Measurements from ENCODE around the gene COQ10A. TPM values are rescaled to one million over a fixed set of nuclear protein-coding genes. Genes with fewer than 3 reads are reported as not detected.

Gene COQ10A
- total and polyA plus RNA-seq, 9 of the 15 experiments (the other 6 are each of a cell fraction or from before 2014, with no cell fraction given): 3.1 to 26.4 (median 12.7) TPM

DNA sequence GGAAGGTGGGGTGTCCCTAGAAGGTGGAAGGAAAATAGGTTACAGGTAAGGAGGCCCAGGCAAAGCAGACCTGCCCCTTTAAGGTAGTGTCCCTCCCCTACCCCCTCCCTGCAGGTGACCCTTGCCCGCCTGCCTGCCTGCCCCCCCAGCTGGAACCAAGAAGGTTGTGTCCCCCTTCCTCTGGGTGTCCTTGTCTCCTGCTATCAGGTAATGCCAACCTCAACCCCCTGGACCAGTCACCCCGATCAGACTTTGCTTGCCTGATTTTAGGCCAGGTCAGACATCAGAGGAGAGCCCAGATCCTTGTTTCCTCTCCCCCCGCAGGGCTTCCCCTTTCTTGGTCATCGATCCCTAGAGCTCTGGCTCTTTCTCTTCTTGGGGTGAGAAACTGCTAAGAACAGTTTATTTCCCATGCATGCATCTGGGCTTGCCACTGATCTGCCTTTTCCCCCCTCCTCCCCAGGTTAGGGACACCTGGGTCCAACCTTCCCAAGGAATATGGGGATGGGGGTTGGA lies 36.8 kb upstream of the COQ10A start, which contains the start of gene SLC39A5:
SLC39A5 (plus strand) TSS at position 136 of the 516 bp plus-strand sequence. CDS start 1,224 bp downstream, outside the sequence.
- no TSS peak for BruUV-seq (replicated peaks)
- Histone ChIP-seq H3K27me3 (ENCODE audit: control insufficient read depth in 2 of 2, insufficient read depth in 2 of 2, low read length in 2 of 2) (no peaks in the 10 kb centered on the region), H3K4me1 (replicated peaks in 1 of 2; ENCODE audit: control insufficient read depth in 2 of 2, insufficient read depth in 2 of 2, low read length in 2 of 2) (peaks cover 12 to 16% of the 10 kb centered on the region in 2 experiments; a peak in 4 of 5 replicates), H3K4me2 (ENCODE audit: insufficient read depth, low read length) (no peak within 1 kb of the TSS), H4K20me1 (replicated peaks; ENCODE audit: control insufficient read depth, insufficient read depth, low read length) (no peaks in the 10 kb centered on the region), H3K4me3 (no peak within 1 kb of the TSS), H3K79me2 (ENCODE audit: control insufficient read depth, insufficient read depth, low read length) (peaks cover 6% of the 10 kb centered on the region), H3K36me3 (ENCODE audit: control insufficient read depth, insufficient read depth, low read length) (peaks cover 9% of the 10 kb centered on the region; the same call in 2 of the 3 replicates), H3K9ac (ENCODE audit: insufficient read depth in 1 of 2, low read depth in 2 of 2, low read length in 2 of 2) (peak within 1 kb of the TSS in 1 of 2 experiments; percentile 80; a peak in 2 of 4 replicates), H2AFZ (ENCODE audit: low read depth, low read length) (no peak within 1 kb of the TSS), H3K9me1 (ENCODE audit: control insufficient read depth, insufficient read depth, low read length) (no peaks in the 10 kb centered on the region), H3K27ac (ENCODE audit: extremely low read depth, low read depth, low read length) (no peak within 1 kb of the TSS), H3K9me3 (replicated peaks; ENCODE audit: control insufficient read depth, insufficient read depth, low read depth, low read length) (no peaks in the 10 kb centered on the region)
- DNase-seq (ENCODE audit: extremely low read depth in 1 of 4, low spot score in 3 of 4) (no peak), FAIRE-seq (no peak), ATAC-seq (no peak)
- TF ChIP-seq SIN3B (IDR thresholded peaks at IDR 0.05; ENCODE audit: low read depth): no peak
- TF ChIP-seq CHD4 (IDR thresholded peaks at IDR 0.05; ENCODE audit: insufficient read depth, insufficient replicate concordance, low read depth, low read length, poor library complexity, severe bottlenecking): no peak
- no peak for TF ChIP-seq HNRNPK (IDR thresholded peaks at IDR 0.05; ENCODE audit: low read depth, low read length, poor library complexity, severe bottlenecking)
- TF ChIP-seq SPI1 (IDR thresholded peaks at IDR 0.05; ENCODE audit: borderline replicate concordance, low read depth, low read length): peak; percentile 63; the same call in 1 of the 2 replicates
- TF ChIP-seq, protein P1, sequence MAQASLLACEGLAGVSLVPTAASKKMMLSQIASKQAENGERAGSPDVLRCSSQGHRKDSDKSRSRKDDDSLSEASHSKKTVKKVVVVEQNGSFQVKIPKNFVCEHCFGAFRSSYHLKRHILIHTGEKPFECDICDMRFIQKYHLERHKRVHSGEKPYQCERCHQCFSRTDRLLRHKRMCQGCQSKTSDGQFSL (CRISPR knock-in tag; IDR thresholded peaks at IDR 0.05): peak; percentile 37; the same call in 1 of the 2 replicates
- TF ChIP-seq, protein P1 (tag; IDR thresholded peaks at IDR 0.05): no peak
- ChIA-PET POLR2A (interaction anchor here (2.0 kb wide), 1 partner anchor 8 kb away, joined by 6 read pairs; the partner anchor contains the start of gene RNF41), CTCF (ENCODE audit: low intra/inter-chr PET ratio) (no interaction called here)
- WGBS (ENCODE audit: insufficient coverage, low coverage, missing lambda C conversion rate): 53% methylated on average over 3 of the region's 4 CpGs
- in situ Hi-C loops (cut with MboI) (no loop called here), intact Hi-C loops (cut with micrococcal nuclease) (loop anchor here (10.0 kb wide), 1 partner anchor 185 kb away; the partner anchor contains the start of gene RPS26)

Measured in K562 (cell line).